Measurements from ENCODE around the gene SARNP.
"Not testable (repeated sequence)": the region's sequence is repeated elsewhere in the genome, so short reads cannot be mapped to it uniquely, and the experiment has no call there.

SARNP gene

GRCh38 chr12:55842681-55843429, 25.3 kb upstream of the SARNP start, which contains the start of gene MMP19:
TSS of gene MMP19 (minus strand) at chr12:55842936. CDS start at chr12:55842830, 106 bp downstream.
- TF ChIP-seq CTCF (IDR thresholded peaks at IDR 0.05) = no peak
- Mint-ChIP-seq H3K9me3 (no peaks in the 10 kb centered on the region), H3K36me3 (ENCODE audit: low read depth) (no peaks in the 10 kb centered on the region), H3K4me1 (peaks cover 64% of the 10 kb centered on the region), H3K4me3 (no peak within 1 kb of the TSS), H3K27ac (peak within 1 kb of the TSS; percentile 89), H3K27me3 (ENCODE audit: low read depth, poor library complexity) (no peaks in the 10 kb centered on the region)
- no peak for DNase-seq

GRCh38 chr12:55840581-55841351, 23.2 kb upstream of the SARNP start:
- no peaks in the 10 kb centered on the region for H3K27me3 Mint-ChIP-seq (ENCODE audit: low read depth, poor library complexity)
- H3K27ac Mint-ChIP-seq = no peak overlapping the region
- peaks cover 44% of the 10 kb centered on the region for H3K4me1 Mint-ChIP-seq
- H3K4me3 Mint-ChIP-seq = no peak overlapping the region
- no peak for DNase-seq
- H3K9me3 Mint-ChIP-seq = no peaks in the 10 kb centered on the region
- no peaks in the 10 kb centered on the region for H3K36me3 Mint-ChIP-seq (ENCODE audit: low read depth)
- TF ChIP-seq CTCF (IDR thresholded peaks at IDR 0.05) = no peak

DNA sequence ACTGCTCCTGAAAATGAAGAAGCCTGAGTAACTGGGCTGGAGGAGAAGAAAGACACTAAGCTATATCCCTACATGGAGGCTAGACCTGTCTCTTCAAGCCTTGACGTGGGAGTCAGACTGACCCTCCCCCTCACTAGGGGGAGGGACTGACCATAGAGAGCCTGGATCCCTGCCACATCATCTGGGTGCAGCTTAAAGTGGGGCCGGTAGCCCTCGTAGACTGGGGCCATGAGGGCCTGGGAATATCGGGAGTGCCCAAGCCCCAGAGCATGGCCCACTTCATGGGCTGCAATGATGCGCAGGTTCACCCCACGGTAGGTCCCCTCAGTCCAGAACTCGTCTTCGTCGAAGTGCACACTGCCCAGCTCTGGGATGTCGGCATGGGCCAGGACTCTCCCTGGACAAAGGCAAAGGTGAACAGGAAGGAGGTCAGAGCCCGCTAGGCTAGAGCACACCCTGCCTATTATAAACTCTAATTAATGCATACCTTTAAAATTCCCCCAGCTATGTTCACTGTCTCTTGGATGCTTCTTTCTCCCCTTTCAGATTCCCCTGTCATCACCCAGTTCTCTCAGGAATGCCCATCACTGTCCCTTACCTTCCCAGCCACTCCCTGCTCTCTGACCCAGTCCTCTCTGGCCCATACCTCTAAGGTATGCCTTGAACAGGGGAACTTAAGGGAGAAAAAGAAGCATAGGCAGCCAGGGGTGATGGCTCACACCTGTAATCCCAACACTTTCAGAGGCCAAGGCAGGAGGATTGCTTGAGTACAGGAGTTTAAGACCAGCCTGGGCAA, 22.0 kb upstream of the SARNP start:
- Mint-ChIP-seq H3K27me3 (ENCODE audit: low read depth, poor library complexity) (no peaks in the 10 kb centered on the region), H3K4me3 (no peak overlapping the region), H3K27ac (no peak overlapping the region), H3K9me3 (no peaks in the 10 kb centered on the region), H3K4me1 (peaks cover 35% of the 10 kb centered on the region), H3K36me3 (ENCODE audit: low read depth) (no peaks in the 10 kb centered on the region)
- no peak for DNase-seq
- TF ChIP-seq CTCF (IDR thresholded peaks at IDR 0.05) = no peak

GRCh38 chr12:55838361-55838760, 20.8 kb upstream of the SARNP start:
- Mint-ChIP-seq H3K27me3 (ENCODE audit: low read depth, poor library complexity) (peaks cover 2% of the 10 kb centered on the region), H3K4me1 (peaks cover 30% of the 10 kb centered on the region), H3K4me3 (no peak overlapping the region), H3K36me3 (ENCODE audit: low read depth) (no peaks in the 10 kb centered on the region), H3K27ac (no peak overlapping the region), H3K9me3 (no peaks in the 10 kb centered on the region)
- DNase-seq = no peak
- no peak for TF ChIP-seq CTCF (IDR thresholded peaks at IDR 0.05)

DNA sequence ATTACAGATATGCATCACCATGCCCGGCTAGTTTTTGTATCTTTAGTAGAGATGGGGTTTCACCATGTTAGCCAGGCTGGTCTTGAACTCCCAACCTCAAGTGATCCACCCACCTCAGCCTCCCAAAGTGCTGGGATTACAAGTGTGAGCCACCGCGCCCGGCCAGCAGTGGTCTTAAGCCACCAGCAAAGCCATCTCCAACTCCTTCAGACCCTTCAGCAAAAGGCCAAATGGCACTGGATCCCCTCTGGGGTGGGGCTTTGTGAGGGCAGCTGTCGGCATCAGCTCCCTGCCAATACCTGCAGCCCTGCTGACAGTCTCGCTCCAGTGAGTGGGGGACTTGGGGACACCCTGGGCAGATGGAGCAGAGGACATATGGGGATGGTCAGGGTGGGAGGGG, 16.9 kb upstream of the SARNP start:
- H3K36me3 Mint-ChIP-seq (ENCODE audit: low read depth); H3K27me3 Mint-ChIP-seq (ENCODE audit: low read depth, poor library complexity); H3K27ac Mint-ChIP-seq; H3K9me3 Mint-ChIP-seq; DNase-seq; H3K4me3 Mint-ChIP-seq: not testable (repeated sequence)
- peaks cover 40% of the 10 kb centered on the region for H3K4me1 Mint-ChIP-seq

GRCh38 chr12:55833056-55833455, 15.5 kb upstream of the SARNP start:
- peaks cover 3% of the 10 kb centered on the region for H3K27me3 Mint-ChIP-seq (ENCODE audit: low read depth, poor library complexity)
- H3K36me3 Mint-ChIP-seq (ENCODE audit: low read depth) = peaks cover 2% of the 10 kb centered on the region
- H3K4me3 Mint-ChIP-seq = peak overlapping the region; percentile 97
- no peak for TF ChIP-seq CTCF (IDR thresholded peaks at IDR 0.05)
- H3K4me1 Mint-ChIP-seq = peaks cover 35% of the 10 kb centered on the region
- no peak for DNase-seq
- no peak overlapping the region for H3K27ac Mint-ChIP-seq
- no peaks in the 10 kb centered on the region for H3K9me3 Mint-ChIP-seq

Data from nephron progenitor cell (in vitro differentiated cells).